K562 (cell line): ENCODE measurements around the gene IQCN. TPM values are rescaled to one million over a fixed set of nuclear protein-coding genes. Genes with fewer than 3 reads are reported as not detected.

Source experiments
- BCOR ChIP-seq: fragments of 450-650 bp; IDR thresholded peaks from 2 replicates; pipeline ENCODE4 v1.6.1; 2016
- CBFA2T3 ChIP-seq: fragments of 450-650 bp; IDR thresholded peaks from 2 replicates; pipeline ENCODE4 v1.6.1; 2017
- CC2D1A ChIP-seq: fragments of 450-650 bp; IDR thresholded peaks from 2 replicates; pipeline ENCODE4 v1.6.1; 2017; ENCODE audit warnings: mild to moderate bottlenecking
- GTF2E2 ChIP-seq: fragments of 200-800 bp; sonication (Bioruptor generic); IDR thresholded peaks from 2 replicates; pipeline ENCODE4 v1.6.1; 2016; ENCODE audit warnings: missing genetic modification characterization, missing compliant biosample characterization
- HDAC1 ChIP-seq, 2 experiments: fragments of 450-650 bp; IDR thresholded peaks; 2 replicates each; pipeline ENCODE4 v1.6.1; 2016 to 2017; ENCODE audit warnings: inconsistent platforms in 1 of 2, mild to moderate bottlenecking in 1 of 2, moderate library complexity in 1 of 2
- HNRNPH1 ChIP-seq: fragments of 200-400 bp; formaldehyde crosslinking; optimal IDR thresholded peaks from 2 replicates; pipeline ENCODE3; 2017; ENCODE audit warnings: low read depth, mild to moderate bottlenecking, low read length, moderate library complexity
- L3MBTL2 ChIP-seq: fragments of 450-650 bp; IDR thresholded peaks from 2 replicates; pipeline ENCODE4 v1.6.1; 2016; ENCODE audit warnings: mild to moderate bottlenecking, moderate library complexity
- LEF1 ChIP-seq: fragments of 450-650 bp; IDR thresholded peaks from 2 replicates; pipeline ENCODE4 v1.6.1; 2016; ENCODE audit warnings: mild to moderate bottlenecking
- MYC ChIP-seq, 2 experiments: fragments of 250-450 bp in 1 of 2; sonication (Bioruptor Pico) in 1 of 2; IDR thresholded peaks; 2 replicates each; pipeline versions ENCODE4 v1.5.1 to v1.6.1; 2012 to 2021; ENCODE audit warnings: low read depth in 2 of 2, borderline replicate concordance in 1 of 2, improper control_type of control experiment in 1 of 2, low read length in 1 of 2, mild to moderate bottlenecking in 1 of 2, moderate library complexity in 1 of 2
- PTBP1 ChIP-seq: fragments of 200-400 bp; formaldehyde crosslinking; IDR thresholded peaks from 2 replicates; pipeline ENCODE4 v1.6.1; 2017; ENCODE audit warnings: low read depth, low read length
- TCF3 ChIP-seq: sonication (generic); formaldehyde crosslinking; IDR thresholded peaks from 2 replicates; pipeline ENCODE4 v1.4.0; 2020; ENCODE audit warnings: mild to moderate bottlenecking, missing genetic modification reagents
- ZNF143 ChIP-seq: sonication (generic); formaldehyde crosslinking; IDR thresholded peaks from 2 replicates; pipeline ENCODE4 v1.9.0; 2022; ENCODE audit warnings: mild to moderate bottlenecking, missing genetic modification reagents
- ZZZ3 ChIP-seq: fragments of 450-650 bp; IDR thresholded peaks from 2 replicates; pipeline ENCODE4 v1.6.1; 2016; ENCODE audit warnings: antibody characterized with exemption, mild to moderate bottlenecking, moderate library complexity
- polyA plus RNA-seq, 8 experiments: library from polyadenylated mRNA; depleted of rRNA in 4 of 8; stranded (reverse) in 5 of 8; unstranded in 3 of 8; fragments of >200 nt; fragmentation: Nextera tagmentation in 2 of 8; fragmentation: Illumina TruSeq in 1 of 8; extraction: Ambion mirVana in 2 of 8; extraction: Trizol in 1 of 8; gene quantifications; 2 replicates each; pipeline versions ENCODE4 v1.2.1 to v1.2.3, GENCODE V29; 2011 to 2014; ENCODE audit warnings: inconsistent platforms in 1 of 8, missing spikeins in 1 of 8
- total RNA-seq, 7 experiments: library from RNA; depleted of rRNA in 6 of 7; stranded (reverse); fragments of >200 nt in 6 of 7; fragmentation: Illumina TruSeq in 2 of 7; extraction: Trizol in 2 of 7; gene quantifications; 2 replicates each; pipeline versions ENCODE4 v1.2.1 to v1.2.3, GENCODE V29; 2011 to 2021; ENCODE audit warnings: low replicate concordance in 1 of 7
- TF ChIP-seq, protein P1 (sequence below): fragments of 450-650 bp; IDR thresholded peaks from 2 replicates; pipeline ENCODE4 v1.6.1; 2016; ENCODE audit warnings: mild to moderate bottlenecking, moderate library complexity
- TF ChIP-seq, protein P2 (sequence below): fragments of 450-650 bp; formaldehyde crosslinking; IDR thresholded peaks from 2 replicates; pipeline ENCODE4 v1.4.0; 2020; ENCODE audit warnings: mild to moderate bottlenecking
- TF ChIP-seq, protein P3 (sequence below): fragments of 250-450 bp; sonication (Bioruptor Pico); IDR thresholded peaks from 2 replicates; pipeline ENCODE4 v1.8.0; 2022; ENCODE audit warnings: inconsistent platforms, mild to moderate bottlenecking, moderate library complexity, borderline replicate concordance

IQCN gene
- total and polyA plus RNA-seq, 9 of the 15 experiments (the other 6 are each of a cell fraction or from before 2014, with no cell fraction given), result 0.01 to 0.07 (median 0.04) TPM; not detected in 3

DNA sequence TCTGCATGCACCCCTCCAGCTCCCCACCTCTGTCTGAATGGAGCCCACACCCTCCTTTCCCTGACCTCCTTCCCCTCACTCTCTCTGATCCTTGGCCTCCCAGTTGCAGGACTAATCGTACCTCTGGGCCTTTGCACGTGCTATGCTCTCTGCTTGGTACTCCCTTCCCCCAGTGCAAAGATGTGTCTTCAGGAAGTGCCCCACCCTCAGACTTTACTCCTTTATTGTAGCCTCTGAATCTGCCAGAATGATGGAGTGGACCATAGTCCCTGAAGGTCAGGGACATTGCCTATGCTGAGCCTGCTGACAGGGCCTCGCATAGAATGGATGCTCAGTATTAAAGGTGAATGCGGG, 8.5 kb upstream of the IQCN start (continued):
- TF ChIP-seq, protein P1, sequence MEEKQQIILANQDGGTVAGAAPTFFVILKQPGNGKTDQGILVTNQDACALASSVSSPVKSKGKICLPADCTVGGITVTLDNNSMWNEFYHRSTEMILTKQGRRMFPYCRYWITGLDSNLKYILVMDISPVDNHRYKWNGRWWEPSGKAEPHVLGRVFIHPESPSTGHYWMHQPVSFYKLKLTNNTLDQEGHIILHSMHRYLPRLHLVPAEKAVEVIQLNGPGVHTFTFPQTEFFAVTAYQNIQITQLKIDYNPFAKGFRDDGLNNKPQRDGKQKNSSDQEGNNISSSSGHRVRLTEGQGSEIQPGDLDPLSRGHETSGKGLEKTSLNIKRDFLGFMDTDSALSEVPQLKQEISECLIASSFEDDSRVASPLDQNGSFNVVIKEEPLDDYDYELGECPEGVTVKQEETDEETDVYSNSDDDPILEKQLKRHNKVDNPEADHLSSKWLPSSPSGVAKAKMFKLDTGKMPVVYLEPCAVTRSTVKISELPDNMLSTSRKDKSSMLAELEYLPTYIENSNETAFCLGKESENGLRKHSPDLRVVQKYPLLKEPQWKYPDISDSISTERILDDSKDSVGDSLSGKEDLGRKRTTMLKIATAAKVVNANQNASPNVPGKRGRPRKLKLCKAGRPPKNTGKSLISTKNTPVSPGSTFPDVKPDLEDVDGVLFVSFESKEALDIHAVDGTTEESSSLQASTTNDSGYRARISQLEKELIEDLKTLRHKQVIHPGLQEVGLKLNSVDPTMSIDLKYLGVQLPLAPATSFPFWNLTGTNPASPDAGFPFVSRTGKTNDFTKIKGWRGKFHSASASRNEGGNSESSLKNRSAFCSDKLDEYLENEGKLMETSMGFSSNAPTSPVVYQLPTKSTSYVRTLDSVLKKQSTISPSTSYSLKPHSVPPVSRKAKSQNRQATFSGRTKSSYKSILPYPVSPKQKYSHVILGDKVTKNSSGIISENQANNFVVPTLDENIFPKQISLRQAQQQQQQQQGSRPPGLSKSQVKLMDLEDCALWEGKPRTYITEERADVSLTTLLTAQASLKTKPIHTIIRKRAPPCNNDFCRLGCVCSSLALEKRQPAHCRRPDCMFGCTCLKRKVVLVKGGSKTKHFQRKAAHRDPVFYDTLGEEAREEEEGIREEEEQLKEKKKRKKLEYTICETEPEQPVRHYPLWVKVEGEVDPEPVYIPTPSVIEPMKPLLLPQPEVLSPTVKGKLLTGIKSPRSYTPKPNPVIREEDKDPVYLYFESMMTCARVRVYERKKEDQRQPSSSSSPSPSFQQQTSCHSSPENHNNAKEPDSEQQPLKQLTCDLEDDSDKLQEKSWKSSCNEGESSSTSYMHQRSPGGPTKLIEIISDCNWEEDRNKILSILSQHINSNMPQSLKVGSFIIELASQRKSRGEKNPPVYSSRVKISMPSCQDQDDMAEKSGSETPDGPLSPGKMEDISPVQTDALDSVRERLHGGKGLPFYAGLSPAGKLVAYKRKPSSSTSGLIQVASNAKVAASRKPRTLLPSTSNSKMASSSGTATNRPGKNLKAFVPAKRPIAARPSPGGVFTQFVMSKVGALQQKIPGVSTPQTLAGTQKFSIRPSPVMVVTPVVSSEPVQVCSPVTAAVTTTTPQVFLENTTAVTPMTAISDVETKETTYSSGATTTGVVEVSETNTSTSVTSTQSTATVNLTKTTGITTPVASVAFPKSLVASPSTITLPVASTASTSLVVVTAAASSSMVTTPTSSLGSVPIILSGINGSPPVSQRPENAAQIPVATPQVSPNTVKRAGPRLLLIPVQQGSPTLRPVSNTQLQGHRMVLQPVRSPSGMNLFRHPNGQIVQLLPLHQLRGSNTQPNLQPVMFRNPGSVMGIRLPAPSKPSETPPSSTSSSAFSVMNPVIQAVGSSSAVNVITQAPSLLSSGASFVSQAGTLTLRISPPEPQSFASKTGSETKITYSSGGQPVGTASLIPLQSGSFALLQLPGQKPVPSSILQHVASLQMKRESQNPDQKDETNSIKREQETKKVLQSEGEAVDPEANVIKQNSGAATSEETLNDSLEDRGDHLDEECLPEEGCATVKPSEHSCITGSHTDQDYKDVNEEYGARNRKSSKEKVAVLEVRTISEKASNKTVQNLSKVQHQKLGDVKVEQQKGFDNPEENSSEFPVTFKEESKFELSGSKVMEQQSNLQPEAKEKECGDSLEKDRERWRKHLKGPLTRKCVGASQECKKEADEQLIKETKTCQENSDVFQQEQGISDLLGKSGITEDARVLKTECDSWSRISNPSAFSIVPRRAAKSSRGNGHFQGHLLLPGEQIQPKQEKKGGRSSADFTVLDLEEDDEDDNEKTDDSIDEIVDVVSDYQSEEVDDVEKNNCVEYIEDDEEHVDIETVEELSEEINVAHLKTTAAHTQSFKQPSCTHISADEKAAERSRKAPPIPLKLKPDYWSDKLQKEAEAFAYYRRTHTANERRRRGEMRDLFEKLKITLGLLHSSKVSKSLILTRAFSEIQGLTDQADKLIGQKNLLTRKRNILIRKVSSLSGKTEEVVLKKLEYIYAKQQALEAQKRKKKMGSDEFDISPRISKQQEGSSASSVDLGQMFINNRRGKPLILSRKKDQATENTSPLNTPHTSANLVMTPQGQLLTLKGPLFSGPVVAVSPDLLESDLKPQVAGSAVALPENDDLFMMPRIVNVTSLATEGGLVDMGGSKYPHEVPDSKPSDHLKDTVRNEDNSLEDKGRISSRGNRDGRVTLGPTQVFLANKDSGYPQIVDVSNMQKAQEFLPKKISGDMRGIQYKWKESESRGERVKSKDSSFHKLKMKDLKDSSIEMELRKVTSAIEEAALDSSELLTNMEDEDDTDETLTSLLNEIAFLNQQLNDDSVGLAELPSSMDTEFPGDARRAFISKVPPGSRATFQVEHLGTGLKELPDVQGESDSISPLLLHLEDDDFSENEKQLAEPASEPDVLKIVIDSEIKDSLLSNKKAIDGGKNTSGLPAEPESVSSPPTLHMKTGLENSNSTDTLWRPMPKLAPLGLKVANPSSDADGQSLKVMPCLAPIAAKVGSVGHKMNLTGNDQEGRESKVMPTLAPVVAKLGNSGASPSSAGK, result peak; percentile 80
- TF ChIP-seq ZZZ3 (no peak), ZNF143 (CRISPR knock-in tag) (no peak), BCOR (peak; percentile 98), LEF1 (peak; percentile 62; the same call in 1 of the 2 replicates), TCF3 (CRISPR knock-in tag) (no peak), HDAC1 (IDR thresholded peaks at IDR 0.05) (peak in 1 of 2 experiments; percentile 87; a peak in 2 of 4 replicates), HNRNPH1 (no peak), CC2D1A (0 out of 2 replicates have a peak, but pooled peaks have one; percentile 14), MYC (IDR thresholded peaks at IDR 0.05; ENCODE audit: low read depth, low read length) (peak; percentile 73), MYC (CRISPR knock-in tag; IDR thresholded peaks at IDR 0.05; ENCODE audit: borderline replicate concordance, low read depth) (no peak), CBFA2T3 (0 out of 2 replicates have a peak, but pooled peaks have one; percentile 8), PTBP1 (peak; percentile 88; the same call in 1 of the 2 replicates), L3MBTL2 (peak; percentile 64; the same call in 1 of the 2 replicates), GTF2E2 (tag) (no peak)
- TF ChIP-seq, protein P2, sequence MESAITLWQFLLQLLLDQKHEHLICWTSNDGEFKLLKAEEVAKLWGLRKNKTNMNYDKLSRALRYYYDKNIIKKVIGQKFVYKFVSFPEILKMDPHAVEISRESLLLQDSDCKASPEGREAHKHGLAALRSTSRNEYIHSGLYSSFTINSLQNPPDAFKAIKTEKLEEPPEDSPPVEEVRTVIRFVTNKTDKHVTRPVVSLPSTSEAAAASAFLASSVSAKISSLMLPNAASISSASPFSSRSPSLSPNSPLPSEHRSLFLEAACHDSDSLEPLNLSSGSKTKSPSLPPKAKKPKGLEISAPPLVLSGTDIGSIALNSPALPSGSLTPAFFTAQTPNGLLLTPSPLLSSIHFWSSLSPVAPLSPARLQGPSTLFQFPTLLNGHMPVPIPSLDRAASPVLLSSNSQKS (CRISPR knock-in tag), result no peak
- TF ChIP-seq, protein P3, sequence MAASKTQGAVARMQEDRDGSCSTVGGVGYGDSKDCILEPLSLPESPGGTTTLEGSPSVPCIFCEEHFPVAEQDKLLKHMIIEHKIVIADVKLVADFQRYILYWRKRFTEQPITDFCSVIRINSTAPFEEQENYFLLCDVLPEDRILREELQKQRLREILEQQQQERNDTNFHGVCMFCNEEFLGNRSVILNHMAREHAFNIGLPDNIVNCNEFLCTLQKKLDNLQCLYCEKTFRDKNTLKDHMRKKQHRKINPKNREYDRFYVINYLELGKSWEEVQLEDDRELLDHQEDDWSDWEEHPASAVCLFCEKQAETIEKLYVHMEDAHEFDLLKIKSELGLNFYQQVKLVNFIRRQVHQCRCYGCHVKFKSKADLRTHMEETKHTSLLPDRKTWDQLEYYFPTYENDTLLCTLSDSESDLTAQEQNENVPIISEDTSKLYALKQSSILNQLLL (CRISPR knock-in tag), result no peak
